PC-9 (cell line): ENCODE results near the gene HMGB1.
"Not testable (repeated sequence)": the region's sequence is repeated elsewhere in the genome, so short reads cannot be mapped to it uniquely, and the experiment has no call there.

Experiments
- CTCF ChIP-seq: fragments of 200-600 bp; sonication (generic); conservative IDR thresholded peaks from 2 replicates; pipeline ENCODE4 v1.6.1; 2017; ENCODE audit warnings: mixed run types, antibody characterized with exemption, mild to moderate bottlenecking, moderate library complexity
- EZH2 ChIP-seq: fragments of 200-600 bp; sonication (generic); IDR thresholded peaks from 2 replicates; pipeline ENCODE4 v1.8.0; 2017; ENCODE audit warnings: antibody characterized with exemption, low read depth

- TF ChIP-seq CTCF, EZH2: not testable (repeated sequence)
Measured at GRCh38 chr13:30451476-30451875, 14.3 kb downstream of the HMGB1 start.
